Smooth muscle cell (in vitro differentiated cells): ENCODE results near the gene CXCL11. TPM values are rescaled to one million over a fixed set of nuclear protein-coding genes. Genes with fewer than 3 reads are reported as not detected.

Experiments
- DNase-seq: peaks from one replicate; lab custom pipeline; 2025; ENCODE audit not compliant: unreplicated experiment; lab: John Stamatoyannopoulos, UW
- H2AFZ ChIP-seq: fragments of 200-600 bp; sonication (generic); 2 replicates; pipeline ENCODE4 v1.6.0; 2016; ENCODE audit warnings: antibody characterized with exemption, low read depth, mild to moderate bottlenecking
- H3F3A ChIP-seq: fragments of 200-600 bp; sonication (generic); 2 replicates; pipeline ENCODE4 v1.6.0; 2017; ENCODE audit warnings: antibody characterized with exemption, low read depth
- H3K27ac ChIP-seq: fragments of 200-600 bp; sonication (generic); 2 replicates; pipeline ENCODE4 v1.5.1; 2016; ENCODE audit warnings: low read depth, mild to moderate bottlenecking
- H3K27me3 ChIP-seq: fragments of 200-600 bp; sonication (generic); 2 replicates; pipeline ENCODE4 v1.6.1; 2016; ENCODE audit warnings: low read depth, mild to moderate bottlenecking
- H3K36me3 ChIP-seq: fragments of 200-600 bp; sonication (generic); 2 replicates; pipeline ENCODE4 v1.5.1; 2016; ENCODE audit warnings: low read depth
- H3K4me1 ChIP-seq: fragments of 200-600 bp; sonication (generic); 2 replicates; pipeline ENCODE4 v1.5.1; 2016; ENCODE audit warnings: low read depth
- H3K4me2 ChIP-seq: fragments of 200-600 bp; sonication (generic); 2 replicates; pipeline ENCODE4 v1.6.0; 2016; ENCODE audit warnings: mild to moderate bottlenecking
- H3K4me3 ChIP-seq: fragments of 200-600 bp; sonication (generic); 2 replicates; pipeline ENCODE4 v1.5.1; 2016; ENCODE audit warnings: mild to moderate bottlenecking
- H3K79me2 ChIP-seq: fragments of 200-600 bp; sonication (generic); 2 replicates; pipeline ENCODE4 v1.6.0; 2016; ENCODE audit warnings: low read depth, mild to moderate bottlenecking
- H3K9ac ChIP-seq: fragments of 200-600 bp; sonication (generic); 2 replicates; pipeline ENCODE4 v1.6.0; 2016; ENCODE audit warnings: low read depth
- H3K9me3 ChIP-seq: fragments of 200-600 bp; sonication (generic); replicated peaks from 2 replicates; pipeline ENCODE4 v1.5.1; 2016; ENCODE audit warnings: low read depth
- H4K20me1 ChIP-seq: fragments of 200-600 bp; sonication (generic); 2 replicates; pipeline ENCODE4 v1.6.0; 2016; ENCODE audit warnings: low read depth
- CTCF ChIP-seq: fragments of 200-600 bp; sonication (generic); IDR thresholded peaks from 2 replicates; pipeline ENCODE4 v1.5.1; 2017; ENCODE audit warnings: borderline replicate concordance, mild to moderate bottlenecking, antibody characterized with exemption; ENCODE audit not compliant: insufficient read depth, poor library complexity, severe bottlenecking
- WGBS: methylation state at CpG from one replicate; pipeline ENCODE4 v1.1.7; 2016; ENCODE audit warnings: low lambda C conversion rate; 5-methylcytosine and 5-hydroxymethylcytosine counted together
- polyA plus RNA-seq: library from polyadenylated mRNA; unstranded; fragments of >200 nt; fragmentation: Nextera tagmentation; extraction: Ambion mirVana; gene quantifications from 2 replicates; pipeline ENCODE4 v1.2.1, GENCODE V29; 2016
- total RNA-seq: library from RNA; depleted of rRNA; stranded (reverse); fragments of >200 nt; gene quantifications from 2 replicates; pipeline ENCODE4 v1.2.3, GENCODE V29; 2014

The CXCL11 gene
- total and polyA plus RNA-seq, 2 experiments from 2014 or later, result not detected

GRCh38 chr4:76022677-76023076, 13.2 kb downstream of the CXCL11 start:
- Histone ChIP-seq H3K27me3 (no peaks in the 10 kb centered on the region), H3K4me1 (no peaks in the 10 kb centered on the region), H3K27ac (no peak overlapping the region), H3K4me3 (no peak overlapping the region), H3K79me2 (no peaks in the 10 kb centered on the region), H3K36me3 (no peaks in the 10 kb centered on the region), H3K9me3 (no peaks in the 10 kb centered on the region), H3F3A (no peaks in the 10 kb centered on the region), H4K20me1 (no peaks in the 10 kb centered on the region), H3K4me2 (no peak overlapping the region), H2AFZ (no peak overlapping the region), H3K9ac (no peak overlapping the region)
- 79% methylated on average over 2 of the region's 2 CpGs for WGBS
- DNase-seq, result no peak
- no peak for TF ChIP-seq CTCF

- Histone ChIP-seq H3F3A (no peaks in the 10 kb centered on the region), H3K27me3 (no peaks in the 10 kb centered on the region), H3K79me2 (no peaks in the 10 kb centered on the region), H3K4me2 (no peak overlapping the region), H3K27ac (no peak overlapping the region), H3K9me3 (no peaks in the 10 kb centered on the region), H2AFZ (no peak overlapping the region), H3K9ac (no peak overlapping the region), H3K4me1 (no peaks in the 10 kb centered on the region), H3K36me3 (no peaks in the 10 kb centered on the region), H3K4me3 (no peak overlapping the region), H4K20me1 (no peaks in the 10 kb centered on the region)
- no peak for TF ChIP-seq CTCF
- DNase-seq, result no peak
- WGBS, result 84% methylated on average over 4 of the region's 4 CpGs
Observed at GRCh38 chr4:76022031-76022430, 13.8 kb downstream of the CXCL11 start.

- H3K9ac ChIP-seq, result no peak overlapping the region
- H3K36me3 ChIP-seq, result no peaks in the 10 kb centered on the region
- no peak overlapping the region for H3K4me3 ChIP-seq
- WGBS, result 92% methylated on average over 3 of the region's 3 CpGs
- peaks cover 10% of the 10 kb centered on the region for H3K4me1 ChIP-seq
- H2AFZ ChIP-seq, result no peak overlapping the region
- no peaks in the 10 kb centered on the region for H3K27me3 ChIP-seq
- H3K9me3 ChIP-seq, result no peaks in the 10 kb centered on the region
- H4K20me1 ChIP-seq, result no peaks in the 10 kb centered on the region
- no peak overlapping the region for H3K4me2 ChIP-seq
- H3K27ac ChIP-seq, result no peak overlapping the region
- H3K79me2 ChIP-seq, result no peaks in the 10 kb centered on the region
- no peak for DNase-seq
- no peak for TF ChIP-seq CTCF
- peaks cover 6% of the 10 kb centered on the region for H3F3A ChIP-seq
Observed at GRCh38 chr4:76017056-76017686, 18.7 kb downstream of the CXCL11 start.

GRCh38 chr4:76016393-76016792, 19.5 kb downstream of the CXCL11 start:
- H3K4me3 ChIP-seq, result no peak overlapping the region
- no peaks in the 10 kb centered on the region for H4K20me1 ChIP-seq
- no peaks in the 10 kb centered on the region for H3K27me3 ChIP-seq
- H2AFZ ChIP-seq, result no peak overlapping the region
- no peak overlapping the region for H3K27ac ChIP-seq
- H3K4me1 ChIP-seq, result peaks cover 10% of the 10 kb centered on the region
- no peak for DNase-seq
- H3K9ac ChIP-seq, result no peak overlapping the region
- no peaks in the 10 kb centered on the region for H3K9me3 ChIP-seq
- H3F3A ChIP-seq, result peaks cover 6% of the 10 kb centered on the region
- H3K4me2 ChIP-seq, result no peak overlapping the region
- no peak for TF ChIP-seq CTCF
- H3K36me3 ChIP-seq, result no peaks in the 10 kb centered on the region
- no peaks in the 10 kb centered on the region for H3K79me2 ChIP-seq
- 78% methylated on average over 2 of the region's 2 CpGs for WGBS
